Measurements from ENCODE around the gene RASD2. TPM values are rescaled to one million over a fixed set of nuclear protein-coding genes. Genes with fewer than 3 reads are reported as not detected.

Gene RASD2
- total RNA-seq, 2 experiments from 2014 or later, result 0.19 TPM; not detected in 1

GRCh38 chr22:35561796-35562526 lies 21.3 kb downstream of the RASD2 start:
- Histone ChIP-seq H3K36me3 (ENCODE audit: insufficient read depth, low read length) (no peaks in the 10 kb centered on the region), H3K27ac (ENCODE audit: low read depth, low read length, poor library complexity, severe bottlenecking) (no peak overlapping the region), H3K4me2 (ENCODE audit: low read length) (no peak overlapping the region), H3K9me2 (ENCODE audit: insufficient read depth, low read length) (no peaks in the 10 kb centered on the region), H3K4me3 (ENCODE audit: low read depth, low read length, poor library complexity, severe bottlenecking) (no peak overlapping the region), H4K20me1 (ENCODE audit: insufficient read depth, low read length) (no peaks in the 10 kb centered on the region), H3K4me1 (ENCODE audit: insufficient read depth, low read length, poor library complexity, severe bottlenecking) (no peaks in the 10 kb centered on the region), H3K79me2 (ENCODE audit: insufficient read depth, low read depth, low read length) (no peaks in the 10 kb centered on the region), H2AFZ (ENCODE audit: low read length) (no peak overlapping the region), H3K9me3 (ENCODE audit: low read length) (no peaks in the 10 kb centered on the region)
- no peak for TF ChIP-seq EZH2phosphoT487 (IDR thresholded peaks at IDR 0.05; ENCODE audit: borderline replicate concordance, low read depth, low read length)
- TF ChIP-seq CTCF (conservative IDR thresholded peaks at IDR 0.05; ENCODE audit: low read length), result no peak
- ChIA-PET CTCF (ENCODE audit: unreplicated experiment) (no interaction called here), POLR2A (no interaction called here)
- intact Hi-C loops (cut with micrococcal nuclease; ENCODE audit: unreplicated experiment), result no loop called here
- DNase-seq (ENCODE audit: low spot score), result no peak
- no TSS peak for BruUV-seq (replicated peaks)

DNA sequence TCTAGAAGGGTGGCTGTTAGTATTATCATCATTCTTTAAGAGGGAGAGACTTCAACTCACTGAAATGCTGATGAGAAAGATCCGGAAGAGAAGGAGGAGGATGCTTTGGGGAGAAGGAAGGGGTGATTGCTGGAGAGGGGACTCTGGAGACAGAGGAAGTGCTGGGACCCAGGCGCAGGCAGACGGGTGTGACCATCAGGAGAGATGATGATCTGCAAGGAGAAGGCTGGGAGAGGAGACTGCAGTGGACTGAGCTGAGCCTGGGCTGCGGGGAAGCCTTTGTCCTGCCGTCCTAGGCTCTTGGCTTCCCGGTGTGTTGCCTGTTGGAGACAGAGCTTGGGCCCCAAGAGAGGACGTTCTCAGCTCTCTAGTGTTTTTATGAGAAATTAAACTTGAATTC lies 22.6 kb downstream of the RASD2 start:
- Histone ChIP-seq H2AFZ (ENCODE audit: low read length) (no peak overlapping the region), H3K9me3 (ENCODE audit: low read length) (no peaks in the 10 kb centered on the region), H3K27ac (ENCODE audit: low read depth, low read length, poor library complexity, severe bottlenecking) (no peak overlapping the region), H3K36me3 (ENCODE audit: insufficient read depth, low read length) (no peaks in the 10 kb centered on the region), H4K20me1 (ENCODE audit: insufficient read depth, low read length) (no peaks in the 10 kb centered on the region), H3K4me1 (ENCODE audit: insufficient read depth, low read length, poor library complexity, severe bottlenecking) (no peaks in the 10 kb centered on the region), H3K4me2 (ENCODE audit: low read length) (no peak overlapping the region), H3K9me2 (ENCODE audit: insufficient read depth, low read length) (no peaks in the 10 kb centered on the region), H3K79me2 (ENCODE audit: insufficient read depth, low read depth, low read length) (no peaks in the 10 kb centered on the region), H3K4me3 (ENCODE audit: low read depth, low read length, poor library complexity, severe bottlenecking) (no peak overlapping the region)
- no peak for TF ChIP-seq CTCF (conservative IDR thresholded peaks at IDR 0.05; ENCODE audit: low read length)
- TF ChIP-seq EZH2phosphoT487 (IDR thresholded peaks at IDR 0.05; ENCODE audit: borderline replicate concordance, low read depth, low read length), result no peak
- POLR2A ChIA-PET, result no interaction called here
- intact Hi-C loops (cut with micrococcal nuclease; ENCODE audit: unreplicated experiment), result no loop called here
- BruUV-seq (replicated peaks), result no TSS peak
- CTCF ChIA-PET (ENCODE audit: unreplicated experiment), result no interaction called here
- no peak for DNase-seq (ENCODE audit: low spot score)

All from OCI-LY7 (cell line).